KMS-11 (cell line): ENCODE measurements around the gene TSPAN31.

Source experiments
- H2AFZ ChIP-seq: fragments of 200-600 bp; sonication (generic); 2 replicates; pipeline ENCODE4 v1.6.1; 2016; ENCODE audit warnings: antibody characterized with exemption, mixed run types, low read depth
- H3K27ac ChIP-seq: fragments of 200-600 bp; sonication (generic); 2 replicates; pipeline ENCODE4 v1.6.1; 2016; ENCODE audit warnings: mild to moderate bottlenecking, mixed run types
- H3K27me3 ChIP-seq: fragments of 200-600 bp; sonication (generic); 2 replicates; pipeline ENCODE4 v1.6.1; 2017; ENCODE audit warnings: mild to moderate bottlenecking, low read depth, mixed run types, moderate library complexity; ENCODE audit not compliant: insufficient read depth
- H3K36me3 ChIP-seq: fragments of 200-600 bp; sonication (generic); 2 replicates; pipeline ENCODE4 v1.6.1; 2017; ENCODE audit warnings: mild to moderate bottlenecking, mixed run types; ENCODE audit not compliant: insufficient read depth
- H3K4me1 ChIP-seq: fragments of 200-600 bp; sonication (generic); 2 replicates; pipeline ENCODE4 v1.6.1; 2016; ENCODE audit warnings: mild to moderate bottlenecking, low read depth, mixed run types; ENCODE audit not compliant: poor library complexity, severe bottlenecking
- H3K4me2 ChIP-seq: fragments of 200-600 bp; sonication (generic); 2 replicates; pipeline ENCODE4 v1.7.0; 2016; ENCODE audit warnings: mild to moderate bottlenecking, mixed run types
- H3K4me3 ChIP-seq: fragments of 200-600 bp; sonication (generic); IDR thresholded peaks from 2 replicates; pipeline ENCODE4 v1.6.1; 2017; ENCODE audit warnings: low read depth, low read length, mixed read lengths; ENCODE audit not compliant: insufficient read depth
- H3K79me2 ChIP-seq: fragments of 200-600 bp; sonication (generic); 2 replicates; pipeline ENCODE4 v1.6.1; 2016; ENCODE audit warnings: low read depth, mixed run types; ENCODE audit not compliant: insufficient read depth
- H3K9ac ChIP-seq: fragments of 200-600 bp; sonication (generic); 2 replicates; pipeline ENCODE4 v1.6.1; 2016; ENCODE audit warnings: mild to moderate bottlenecking, mixed run types
- H4K20me1 ChIP-seq: fragments of 200-600 bp; sonication (generic); 2 replicates; pipeline ENCODE4 v1.6.1; 2016; ENCODE audit warnings: mild to moderate bottlenecking, mixed run types; ENCODE audit not compliant: insufficient read depth
- TF ChIP-seq, protein P1 (sequence below): fragments of 200-600 bp; sonication (generic); conservative IDR thresholded peaks from 2 replicates; pipeline ENCODE4 v1.6.1; 2017; ENCODE audit warnings: low read depth, mild to moderate bottlenecking, antibody characterized with exemption, low read length, moderate library complexity, mixed read lengths

TSPAN31 gene

DNA sequence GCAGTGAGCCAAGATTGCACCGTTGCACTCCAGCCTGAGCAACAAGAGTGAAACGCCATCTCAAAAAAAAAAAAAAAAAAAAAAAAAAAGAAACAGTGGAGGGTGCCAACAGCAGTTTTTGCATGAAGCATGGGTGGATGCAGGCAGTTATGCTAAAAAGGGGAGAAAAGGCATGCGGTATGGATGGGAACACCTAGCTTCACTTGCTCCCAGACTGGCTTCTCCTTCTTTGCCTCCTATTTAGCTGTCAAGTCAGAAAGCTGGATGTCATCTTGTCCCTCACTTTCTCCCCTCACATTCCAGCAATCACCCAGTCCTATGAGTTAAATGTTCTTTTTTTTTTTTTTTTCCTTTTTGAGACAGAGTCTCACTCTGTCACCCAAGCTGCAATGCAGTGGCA, 30.2 kb downstream of the TSPAN31 start:
- TF ChIP-seq, protein P1, sequence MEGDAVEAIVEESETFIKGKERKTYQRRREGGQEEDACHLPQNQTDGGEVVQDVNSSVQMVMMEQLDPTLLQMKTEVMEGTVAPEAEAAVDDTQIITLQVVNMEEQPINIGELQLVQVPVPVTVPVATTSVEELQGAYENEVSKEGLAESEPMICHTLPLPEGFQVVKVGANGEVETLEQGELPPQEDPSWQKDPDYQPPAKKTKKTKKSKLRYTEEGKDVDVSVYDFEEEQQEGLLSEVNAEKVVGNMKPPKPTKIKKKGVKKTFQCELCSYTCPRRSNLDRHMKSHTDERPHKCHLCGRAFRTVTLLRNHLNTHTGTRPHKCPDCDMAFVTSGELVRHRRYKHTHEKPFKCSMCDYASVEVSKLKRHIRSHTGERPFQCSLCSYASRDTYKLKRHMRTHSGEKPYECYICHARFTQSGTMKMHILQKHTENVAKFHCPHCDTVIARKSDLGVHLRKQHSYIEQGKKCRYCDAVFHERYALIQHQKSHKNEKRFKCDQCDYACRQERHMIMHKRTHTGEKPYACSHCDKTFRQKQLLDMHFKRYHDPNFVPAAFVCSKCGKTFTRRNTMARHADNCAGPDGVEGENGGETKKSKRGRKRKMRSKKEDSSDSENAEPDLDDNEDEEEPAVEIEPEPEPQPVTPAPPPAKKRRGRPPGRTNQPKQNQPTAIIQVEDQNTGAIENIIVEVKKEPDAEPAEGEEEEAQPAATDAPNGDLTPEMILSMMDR, result no peak

GRCh38 chr12:57775563-57776246, 30.9 kb downstream of the TSPAN31 start:
- no peak overlapping the region for H2AFZ ChIP-seq
- H4K20me1 ChIP-seq, result no peaks in the 10 kb centered on the region
- no peak overlapping the region for H3K27ac ChIP-seq
- no peak overlapping the region for H3K4me2 ChIP-seq
- TF ChIP-seq, protein P1, result peak; percentile 51; the same call in 1 of the 2 replicates
- H3K9ac ChIP-seq, result no peak overlapping the region
- H3K27me3 ChIP-seq, result no peaks in the 10 kb centered on the region
- H3K36me3 ChIP-seq, result no peaks in the 10 kb centered on the region
- no peak overlapping the region for H3K4me3 ChIP-seq
- peaks cover 18% of the 10 kb centered on the region for H3K4me1 ChIP-seq
- peaks cover 11% of the 10 kb centered on the region; the same call in 1 of the 2 replicates for H3K79me2 ChIP-seq

More for the DNA sequence above, 30.2 kb downstream of the TSPAN31 start:
- no peaks in the 10 kb centered on the region for H3K27me3 ChIP-seq
- H3K9ac ChIP-seq, result no peak overlapping the region
- H3K4me3 ChIP-seq, result no peak overlapping the region
- no peak overlapping the region for H3K4me2 ChIP-seq
- no peaks in the 10 kb centered on the region; the same call in 1 of the 2 replicates for H3K36me3 ChIP-seq
- H4K20me1 ChIP-seq, result no peaks in the 10 kb centered on the region
- peaks cover 16% of the 10 kb centered on the region; the same call in 1 of the 2 replicates for H3K79me2 ChIP-seq
- H3K4me1 ChIP-seq, result peaks cover 22% of the 10 kb centered on the region
- no peak overlapping the region for H3K27ac ChIP-seq
- no peak overlapping the region for H2AFZ ChIP-seq

- no peak overlapping the region for H3K27ac ChIP-seq
- no peak overlapping the region for H3K4me3 ChIP-seq
- 0 out of 2 replicates have a peak, but pooled peaks cover 8% of the 10 kb centered on the region for H3K79me2 ChIP-seq
- TF ChIP-seq, protein P1, result no peak; the same call in 1 of the 2 replicates
- no peak overlapping the region for H3K4me2 ChIP-seq
- no peaks in the 10 kb centered on the region for H3K36me3 ChIP-seq
- H3K4me1 ChIP-seq, result peaks cover 13% of the 10 kb centered on the region
- no peak overlapping the region for H3K9ac ChIP-seq
- H2AFZ ChIP-seq, result no peak overlapping the region
- H3K27me3 ChIP-seq, result no peaks in the 10 kb centered on the region
- no peaks in the 10 kb centered on the region for H4K20me1 ChIP-seq
Measured at GRCh38 chr12:57776247-57776587, 31.4 kb downstream of the TSPAN31 start.

GRCh38 chr12:57777367-57777766, 32.5 kb downstream of the TSPAN31 start:
- no peak overlapping the region for H2AFZ ChIP-seq
- H3K4me2 ChIP-seq, result no peak overlapping the region
- no peak overlapping the region for H3K4me3 ChIP-seq
- H4K20me1 ChIP-seq, result no peaks in the 10 kb centered on the region
- H3K36me3 ChIP-seq, result no peaks in the 10 kb centered on the region
- no peak overlapping the region for H3K9ac ChIP-seq
- TF ChIP-seq, protein P1, result no peak
- H3K27ac ChIP-seq, result no peak overlapping the region
- 0 out of 2 replicates have a peak, but pooled peaks cover 8% of the 10 kb centered on the region for H3K79me2 ChIP-seq
- H3K4me1 ChIP-seq, result peaks cover 20% of the 10 kb centered on the region
- no peaks in the 10 kb centered on the region for H3K27me3 ChIP-seq
